ENCODE results near the gene ABHD12. TPM values are rescaled to one million over a fixed set of nuclear protein-coding genes. Genes with fewer than 3 reads are reported as not detected.
"Not testable (repeated sequence)": the region's sequence is repeated elsewhere in the genome, so short reads cannot be mapped to it uniquely, and the experiment has no call there.

The ABHD12 gene
- total RNA-seq = 35.8 TPM
- long read RNA-seq, transcript ABHD12-202 (13 exons, 1,725 nt) = minor isoform, 18 of 229 reads
- long read RNA-seq, transcript ABHD12-201 (13 exons, 2,117 nt) = major isoform, 139 of 229 reads
- long read RNA-seq, partial matches to known transcripts = 9 of 229 reads
- long read RNA-seq, other reads (novel, unspliced or antisense) = 63 of 229 reads

- intact Hi-C loops (cut with DNase I) = loop anchor here (1.0 to 10.0 kb wide), 5 partner anchors 16 to 326 kb away; partner anchors contain the start of genes ENTPD6, GINS1 and PYGB
- DNase-seq (ENCODE audit: low spot score) = peak; percentile 98
These were observed at the start of gene ABHD12 for GRCh38 chr20:25390538-25391528. Gene ABHD12, minus strand, starts transcription at chr20:25390835. Its CDS starts 132 bp downstream, at chr20:25390703.

- DNase-seq (ENCODE audit: low spot score) = no peak
- intact Hi-C loops (cut with DNase I) = no loop called here
These were observed 48.7 kb upstream of the ABHD12 start for GRCh38 chr20:25439328-25439727.

GRCh38 chr20:25437153-25437581, 46.5 kb upstream of the ABHD12 start:
- intact Hi-C loops (cut with DNase I) = no loop called here
- DNase-seq (ENCODE audit: low spot score) = no peak

- no peak for DNase-seq (ENCODE audit: low spot score)
- intact Hi-C loops (cut with DNase I) = no loop called here
These were observed 33.9 kb upstream of the ABHD12 start for GRCh38 chr20:25424536-25424935.

- no peak for DNase-seq (ENCODE audit: low spot score)
- intact Hi-C loops (cut with DNase I) = no loop called here
These were observed 31.4 kb upstream of the ABHD12 start for GRCh38 chr20:25422032-25422431.

GRCh38 chr20:25421102-25421501, 30.5 kb upstream of the ABHD12 start:
- DNase-seq (ENCODE audit: low spot score) = no peak

GRCh38 chr20:25418776-25419175, 28.1 kb upstream of the ABHD12 start:
- DNase-seq (ENCODE audit: low spot score) = no peak
- intact Hi-C loops (cut with DNase I) = no loop called here

More at GRCh38 chr20:25421102-25421501, 30.5 kb upstream of the ABHD12 start:
- intact Hi-C loops (cut with DNase I) = no loop called here

GRCh38 chr20:25408890-25409289, 18.3 kb upstream of the ABHD12 start:
- no peak for DNase-seq (ENCODE audit: low spot score)
- intact Hi-C loops (cut with DNase I) = no loop called here

- DNase-seq (ENCODE audit: low spot score) = no peak
- intact Hi-C loops (cut with DNase I) = no loop called here
These were observed 17.5 kb upstream of the ABHD12 start for GRCh38 chr20:25408170-25408547.

- peak; percentile 90 for DNase-seq (ENCODE audit: low spot score)
- intact Hi-C loops (cut with DNase I) = loop anchor here (1.0 kb wide), 1 partner anchor 17 kb away; the partner anchor contains the start of gene ABHD12
These were observed 16.9 kb upstream of the ABHD12 start, which contains the start of gene GINS1 for GRCh38 chr20:25407311-25408169. Gene GINS1, plus strand, starts transcription at chr20:25407673. Its CDS starts 148 bp downstream, at chr20:25407821.

- intact Hi-C loops (cut with DNase I) = no loop called here
- no peak for DNase-seq (ENCODE audit: low spot score)
These were observed 11.9 kb upstream of the ABHD12 start for GRCh38 chr20:25402583-25402982.

- DNase-seq (ENCODE audit: low spot score); intact Hi-C loops (cut with DNase I): not testable (repeated sequence)
These were observed 9.7 kb upstream of the ABHD12 start for GRCh38 chr20:25400291-25400732.

- DNase-seq (ENCODE audit: low spot score) = no peak
- intact Hi-C loops (cut with DNase I) = loop anchor here (5.0 to 10.0 kb wide), 4 partner anchors 102 to 407 kb away; partner anchors contain the start of genes APMAP and PYGB
These were observed 8.4 kb upstream of the ABHD12 start for GRCh38 chr20:25399037-25399430.

- DNase-seq (ENCODE audit: low spot score) = no peak
- intact Hi-C loops (cut with DNase I) = loop anchor here (5.0 to 10.0 kb wide), 4 partner anchors 101 to 406 kb away; partner anchors contain the start of genes APMAP and PYGB
These were observed 7.9 kb upstream of the ABHD12 start for GRCh38 chr20:25398376-25399036.

- intact Hi-C loops (cut with DNase I) = loop anchor here (5.0 to 10.0 kb wide), 4 partner anchors 101 to 406 kb away; partner anchors contain the start of genes APMAP and PYGB
- DNase-seq (ENCODE audit: low spot score) = no peak
These were observed 7.2 kb upstream of the ABHD12 start for GRCh38 chr20:25397821-25398220.

- no peak for DNase-seq (ENCODE audit: low spot score)
- intact Hi-C loops (cut with DNase I) = loop anchor here (5.0 to 10.0 kb wide), 4 partner anchors 100 to 405 kb away; partner anchors contain the start of genes APMAP and PYGB
These were observed 6.5 kb upstream of the ABHD12 start for GRCh38 chr20:25397096-25397495.

GRCh38 chr20:25394996-25395395, 4.4 kb upstream of the ABHD12 start:
- DNase-seq (ENCODE audit: low spot score) = no peak
- intact Hi-C loops (cut with DNase I) = loop anchor here (5.0 to 10.0 kb wide), 5 partner anchors 98 to 403 kb away; partner anchors contain the start of genes APMAP, ENTPD6 and PYGB

- intact Hi-C loops (cut with DNase I) = loop anchor here (5.0 to 10.0 kb wide), 3 partner anchors 149 to 329 kb away; partner anchors contain the start of genes ENTPD6 and PYGB
- no peak for DNase-seq (ENCODE audit: low spot score)
These were observed 3.6 kb upstream of the ABHD12 start for GRCh38 chr20:25394276-25394675.
